Neutrophil (primary cell): ENCODE results near the gene NFKB1.

Source experiments
- H3K27ac ChIP-seq: fragments of 200-600 bp; sonication (generic); 2 replicates; pipeline ENCODE4 v1.5.1; 2016; ENCODE audit warnings: mild to moderate bottlenecking, moderate library complexity
- H3K27me3 ChIP-seq: fragments of 200-600 bp; sonication (generic); 2 replicates; pipeline ENCODE4 v1.6.0; 2016; ENCODE audit warnings: mild to moderate bottlenecking
- H3K36me3 ChIP-seq: fragments of 200-600 bp; sonication (generic); 2 replicates; pipeline ENCODE4 v1.5.1; 2017
- H3K4me1 ChIP-seq, 2 experiments: fragments of 200-600 bp in 1 of 2; sonication (generic) in 1 of 2; 1 replicate in 1 of 2; 2 replicates in 1 of 2; pipeline versions ENCODE4 v1.5.1 to v1.6.1; 2013 to 2016; ENCODE audit warnings: low read depth in 1 of 2, low read length in 1 of 2, mild to moderate bottlenecking in 1 of 2, moderate library complexity in 1 of 2; ENCODE audit not compliant: control insufficient read depth in 1 of 2, insufficient read depth in 1 of 2
- H3K4me3 ChIP-seq, 2 experiments: fragments of 200-600 bp in 1 of 2; sonication (generic) in 1 of 2; 1 replicate in 1 of 2; 2 replicates in 1 of 2; pipeline ENCODE4 v1.5.1; 2013 to 2016; ENCODE audit warnings: low read depth in 1 of 2, low read length in 1 of 2, mild to moderate bottlenecking in 1 of 2, moderate library complexity in 1 of 2
- H3K9me3 ChIP-seq: fragments of 200-600 bp; sonication (generic); 2 replicates; pipeline ENCODE4 v1.5.1; 2016
- CTCF ChIP-seq: fragments of 200-600 bp; sonication (generic); IDR thresholded peaks from 2 replicates; pipeline ENCODE4 v1.5.1; 2016; ENCODE audit warnings: antibody characterized with exemption

Gene NFKB1

GRCh38 chr4:102642631-102643298, 141.6 kb downstream of the NFKB1 start:
- no peak for TF ChIP-seq CTCF
- no peak overlapping the region for H3K27ac ChIP-seq
- H3K4me3 ChIP-seq = no peak overlapping the region

GRCh38 chr4:102647117-102647516, 146.0 kb downstream of the NFKB1 start:
- Histone ChIP-seq H3K4me1 (no peaks in the 10 kb centered on the region), H3K36me3 (peaks cover 67% of the 10 kb centered on the region), H3K27me3 (no peaks in the 10 kb centered on the region), H3K9me3 (no peaks in the 10 kb centered on the region), H3K27ac (no peak overlapping the region), H3K4me3 (no peak overlapping the region)
- TF ChIP-seq CTCF = no peak

More at GRCh38 chr4:102642631-102643298, 141.6 kb downstream of the NFKB1 start:
- no peaks in the 10 kb centered on the region for H3K27me3 ChIP-seq
- peaks cover 73% of the 10 kb centered on the region for H3K36me3 ChIP-seq
- H3K4me1 ChIP-seq = no peaks in the 10 kb centered on the region
- H3K9me3 ChIP-seq = no peaks in the 10 kb centered on the region

GRCh38 chr4:102657206-102657605, 156.0 kb downstream of the NFKB1 start:
- Histone ChIP-seq H3K4me1 (peaks cover 31 to 32% of the 10 kb centered on the region in 2 experiments), H3K27me3 (no peaks in the 10 kb centered on the region), H3K9me3 (no peaks in the 10 kb centered on the region), H3K4me3 (no peak overlapping the region), H3K27ac (no peak overlapping the region), H3K36me3 (peaks cover 42% of the 10 kb centered on the region)
- no peak for TF ChIP-seq CTCF

GRCh38 chr4:102663073-102663472, 161.9 kb downstream of the NFKB1 start:
- Histone ChIP-seq H3K9me3 (no peaks in the 10 kb centered on the region), H3K4me3 (no peak overlapping the region), H3K27me3 (no peaks in the 10 kb centered on the region), H3K27ac (no peak overlapping the region), H3K36me3 (peaks cover 57% of the 10 kb centered on the region), H3K4me1 (peaks cover 21 to 29% of the 10 kb centered on the region in 2 experiments)
- no peak for TF ChIP-seq CTCF

GRCh38 chr4:102665527-102665926, 164.4 kb downstream of the NFKB1 start:
- Histone ChIP-seq H3K27me3 (no peaks in the 10 kb centered on the region), H3K4me3 (no peak overlapping the region), H3K4me1 (peaks cover 0 to 10% of the 10 kb centered on the region in 2 experiments), H3K9me3 (no peaks in the 10 kb centered on the region), H3K27ac (no peak overlapping the region), H3K36me3 (peaks cover 81% of the 10 kb centered on the region)
- no peak for TF ChIP-seq CTCF
